OCI-LY7 (cell line): ENCODE measurements around the gene CALY.

Experiments used
- CTCF ChIP-seq: fragments of 200-600 bp; sonication (generic); conservative IDR thresholded peaks from 2 replicates; pipeline ENCODE4 v1.5.1; 2014; ENCODE audit warnings: mild to moderate bottlenecking, antibody characterized with exemption, low read length, moderate library complexity, mixed read lengths
- EZH2phosphoT487 ChIP-seq: fragments of 200-600 bp; sonication (generic); IDR thresholded peaks from 2 replicates; pipeline ENCODE4 v1.6.1; 2018; ENCODE audit warnings: low read depth, borderline replicate concordance, mild to moderate bottlenecking, mixed run types, antibody characterized with exemption, low read length, moderate library complexity, mixed read lengths

GRCh38 chr10:133324198-133324792 lies 12.4 kb downstream of the CALY start:
- no peak for TF ChIP-seq CTCF
- no peak for TF ChIP-seq EZH2phosphoT487
